ENCODE data around the gene TGFBR3L.

- TF ChIP-seq POLR2A (IDR thresholded peaks at IDR 0.05; ENCODE audit: low read depth) (peak; percentile 52), CTCF (IDR thresholded peaks at IDR 0.05) (no peak), POLR2AphosphoS5 (IDR thresholded peaks at IDR 0.05) (peak; percentile 84 to 91)
Observed at GRCh38 chr19:7920519-7921301, 6.1 kb downstream of the TGFBR3L start.

Data from esophagus muscularis mucosa (tissue), 3 donors.